ENCODE measurements around the gene MEIOB.

- TF ChIP-seq REST (IDR thresholded peaks at IDR 0.05; ENCODE audit: low read depth, low read length), result no peak
- TF ChIP-seq, protein P1, sequence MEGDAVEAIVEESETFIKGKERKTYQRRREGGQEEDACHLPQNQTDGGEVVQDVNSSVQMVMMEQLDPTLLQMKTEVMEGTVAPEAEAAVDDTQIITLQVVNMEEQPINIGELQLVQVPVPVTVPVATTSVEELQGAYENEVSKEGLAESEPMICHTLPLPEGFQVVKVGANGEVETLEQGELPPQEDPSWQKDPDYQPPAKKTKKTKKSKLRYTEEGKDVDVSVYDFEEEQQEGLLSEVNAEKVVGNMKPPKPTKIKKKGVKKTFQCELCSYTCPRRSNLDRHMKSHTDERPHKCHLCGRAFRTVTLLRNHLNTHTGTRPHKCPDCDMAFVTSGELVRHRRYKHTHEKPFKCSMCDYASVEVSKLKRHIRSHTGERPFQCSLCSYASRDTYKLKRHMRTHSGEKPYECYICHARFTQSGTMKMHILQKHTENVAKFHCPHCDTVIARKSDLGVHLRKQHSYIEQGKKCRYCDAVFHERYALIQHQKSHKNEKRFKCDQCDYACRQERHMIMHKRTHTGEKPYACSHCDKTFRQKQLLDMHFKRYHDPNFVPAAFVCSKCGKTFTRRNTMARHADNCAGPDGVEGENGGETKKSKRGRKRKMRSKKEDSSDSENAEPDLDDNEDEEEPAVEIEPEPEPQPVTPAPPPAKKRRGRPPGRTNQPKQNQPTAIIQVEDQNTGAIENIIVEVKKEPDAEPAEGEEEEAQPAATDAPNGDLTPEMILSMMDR (IDR thresholded peaks at IDR 0.05), result no peak
These were observed 13.6 kb downstream of the MEIOB start for GRCh38 chr16:1858189-1858865.

Measured in SK-N-SH (cell line).